Adrenal gland (tissue), 12 donors: Measurements from ENCODE around the gene TMEM129. TPM values are rescaled to one million over a fixed set of nuclear protein-coding genes. Genes with fewer than 3 reads are reported as not detected.
A peak's percentile ranks its signal among the peaks of the same experiment; 100 is the strongest.

ENCODE experiments used
- DNase-seq, 7 donors: peaks; one replicate each; pipeline ENCODE4 v3.0.0-alpha.2; 2019 to 2020
- H3K27ac ChIP-seq, 5 donors: fragments of 200-600 bp; sonication (generic) in 4 of 5; 1 replicate in 3 of 5; 2 replicates in 2 of 5; pipeline versions ENCODE4 v1.5.1 to v1.8.0; 2016 to 2020; ENCODE audit warnings: mild to moderate bottlenecking in 1 of 5
- H3K27me3 ChIP-seq: fragments of 200-600 bp; 2 replicates; pipeline ENCODE4 v1.8.0; 2021
- H3K36me3 ChIP-seq, 2 donors: fragments of 200-600 bp; replicated peaks in 1 of 2; 1 replicate in 1 of 2; 2 replicates in 1 of 2; pipeline versions ENCODE4 v1.5.1 to v1.8.0; 2018 to 2022
- H3K4me1 ChIP-seq, 2 donors: fragments of 200-600 bp; replicated peaks in 1 of 2; 1 replicate in 1 of 2; 2 replicates in 1 of 2; pipeline versions ENCODE4 v1.5.1 to v1.8.0; 2018 to 2021
- H3K4me3 ChIP-seq, 4 donors: fragments of 200-600 bp; sonication (generic) in 3 of 4; one replicate each; pipeline ENCODE4 v1.5.1; 2016 to 2018
- H3K9me3 ChIP-seq, 3 donors: fragments of 200-600 bp; sonication (generic) in 1 of 3; replicated peaks in 1 of 3; 1 replicate in 2 of 3; 2 replicates in 1 of 3; pipeline versions ENCODE4 v1.5.1 to v1.8.0; 2016 to 2021
- POLR2A ChIP-seq, 2 donors: fragments of 450-650 bp; IDR thresholded peaks; one replicate each; pipeline ENCODE4 v1.6.1; 2017; ENCODE audit warnings: antibody characterized with exemption in 2 of 2, mild to moderate bottlenecking in 2 of 2, moderate library complexity in 1 of 2
- WGBS, 4 donors: extraction: QIAGEN DNeasy Blood & Tissue Kit in 2 of 4; methylation state at CpG; one replicate each; pipeline versions ENCODE4 v1.1.5 to v1.1.7; 2013 to 2017; 5-methylcytosine and 5-hydroxymethylcytosine counted together
- intact Hi-C, 2 donors: fragments of 100-400 bp; cut with DNase I; formaldehyde crosslinking; loops; one replicate each; pipeline versions ENCODE4 v1.14.1 to v1.15.0; 2022 to 2023
- polyA plus RNA-seq, 3 donors: library from polyadenylated mRNA; stranded (reverse); fragments of 200-250 nt in 2 of 3; fragments of 350-450 nt in 1 of 3; fragmentation: Illumina TruSeq in 1 of 3; extraction: RNeasy Lipid Tissue Mini Kit (QIAGEN cat#74804) in 1 of 3; gene quantifications; one replicate each; pipeline ENCODE4 v1.2.3, GENCODE V29; 2013 to 2014
- total RNA-seq, 9 donors: library from RNA; depleted of rRNA in 4 of 9; stranded (reverse); fragments of >200 nt in 4 of 9; fragments of 120-200 nt in 1 of 9; fragmentation: NEBNext Ultra II Directional in 1 of 9; extraction: Animal tissue kit (Norgen Biotek cat#: 25700) in 1 of 9; gene quantifications; one replicate each; pipeline versions ENCODE4 v1.1.0 to v1.2.4, GENCODE V29; 2013 to 2023
- TF ChIP-seq, protein P1 (sequence below), 6 experiments: fragments of 450-650 bp in 4 of 6; fragments of 200-600 bp in 2 of 6; sonication (generic) in 1 of 6; IDR thresholded peaks; 1 replicate in 5 of 6; 2 replicates in 1 of 6; pipeline versions ENCODE4 v1.5.1 to v1.8.0; 2016 to 2021; ENCODE audit warnings: antibody characterized with exemption in 6 of 6, mild to moderate bottlenecking in 2 of 6, moderate library complexity in 1 of 6
- donor health status: healthy with polysubstance abuse.
- donor health status: Bipolar disorder and iron deficiency.
- donor health status: DM: yes; HTN: yes; CAD: no.
- donor health status: DM: no; HTN: no; CAD: no.
- donor health status: DM: no; HTN: no; CAD: no.
- donor health status: DM: yes; HTN: yes; CAD: no.

Gene TMEM129
- total and polyA plus RNA-seq, 12 donors, result 14.9 to 119 (median 50.5) TPM

GRCh38 chr4:1766106-1767060 lies 45.3 kb upstream of the TMEM129 start:
- no peaks in the 10 kb centered on the region for H3K36me3 ChIP-seq

DNA sequence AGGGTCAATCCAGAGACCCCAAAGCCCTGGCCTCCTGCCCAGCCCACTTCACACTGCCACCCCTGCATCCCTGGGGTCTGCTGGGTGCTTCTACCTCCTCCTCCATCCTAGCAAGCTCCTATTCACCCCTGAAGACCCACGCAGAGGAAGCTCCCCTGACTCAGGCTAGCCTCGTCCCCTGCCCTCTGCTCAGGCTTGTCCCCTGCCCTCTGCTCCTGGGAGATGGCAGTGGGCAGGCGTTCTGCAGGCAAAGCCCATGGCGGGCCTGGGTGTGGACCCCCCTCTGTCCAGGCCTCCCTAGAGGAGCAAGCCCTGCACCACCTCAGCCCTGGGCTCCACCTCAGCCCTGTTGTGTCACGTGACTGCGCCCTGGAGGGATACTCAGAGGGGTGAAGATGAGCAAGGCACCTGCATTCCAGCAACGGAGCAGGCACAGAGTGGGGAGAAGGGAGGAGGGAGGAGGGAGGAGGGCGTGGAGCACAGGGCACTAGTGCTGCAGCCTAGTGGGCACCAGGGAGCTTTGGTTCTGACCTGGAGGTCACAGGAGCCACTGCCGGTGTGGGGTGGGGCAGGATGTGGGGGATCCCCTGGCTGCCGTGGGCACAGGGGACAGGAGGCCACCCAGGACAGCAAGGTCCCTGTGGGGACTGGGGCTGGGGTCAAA lies 44.4 kb upstream of the TMEM129 start:
- 64 to 79% (median 73%) methylated on average over 5 to 10 of the region's 10 CpGs for WGBS, 4 donors
- Histone ChIP-seq H3K36me3 (no peaks in the 10 kb centered on the region), H3K4me1 (peaks cover 18 to 21% of the 10 kb centered on the region in 2 donors), H3K27me3 (no peaks in the 10 kb centered on the region), H3K9me3 (no peaks in the 10 kb centered on the region), H3K4me3 (no peak overlapping the region), H3K27ac (peak overlapping the region in 1 of 5 donors; percentile 45)
- DNase-seq, result no peak
- intact Hi-C loops, result no loop called here
- TF ChIP-seq POLR2A (IDR thresholded peaks at IDR 0.05), result no peak
- TF ChIP-seq, protein P1, sequence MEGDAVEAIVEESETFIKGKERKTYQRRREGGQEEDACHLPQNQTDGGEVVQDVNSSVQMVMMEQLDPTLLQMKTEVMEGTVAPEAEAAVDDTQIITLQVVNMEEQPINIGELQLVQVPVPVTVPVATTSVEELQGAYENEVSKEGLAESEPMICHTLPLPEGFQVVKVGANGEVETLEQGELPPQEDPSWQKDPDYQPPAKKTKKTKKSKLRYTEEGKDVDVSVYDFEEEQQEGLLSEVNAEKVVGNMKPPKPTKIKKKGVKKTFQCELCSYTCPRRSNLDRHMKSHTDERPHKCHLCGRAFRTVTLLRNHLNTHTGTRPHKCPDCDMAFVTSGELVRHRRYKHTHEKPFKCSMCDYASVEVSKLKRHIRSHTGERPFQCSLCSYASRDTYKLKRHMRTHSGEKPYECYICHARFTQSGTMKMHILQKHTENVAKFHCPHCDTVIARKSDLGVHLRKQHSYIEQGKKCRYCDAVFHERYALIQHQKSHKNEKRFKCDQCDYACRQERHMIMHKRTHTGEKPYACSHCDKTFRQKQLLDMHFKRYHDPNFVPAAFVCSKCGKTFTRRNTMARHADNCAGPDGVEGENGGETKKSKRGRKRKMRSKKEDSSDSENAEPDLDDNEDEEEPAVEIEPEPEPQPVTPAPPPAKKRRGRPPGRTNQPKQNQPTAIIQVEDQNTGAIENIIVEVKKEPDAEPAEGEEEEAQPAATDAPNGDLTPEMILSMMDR (IDR thresholded peaks at IDR 0.05), result no peak

More at GRCh38 chr4:1766106-1767060, 45.3 kb upstream of the TMEM129 start:
- WGBS, 4 donors, result 39 to 60% (median 46%) methylated on average over 9 to 41 of the region's 41 CpGs
- Histone ChIP-seq H3K4me3 (peak overlapping the region in 1 of 4 donors; percentile 59), H3K4me1 (peaks cover 18 to 21% of the 10 kb centered on the region in 2 donors), H3K27me3 (no peaks in the 10 kb centered on the region), H3K27ac (peak overlapping the region in 1 of 5 donors; percentile 45), H3K9me3 (no peaks in the 10 kb centered on the region)
- TF ChIP-seq POLR2A (IDR thresholded peaks at IDR 0.05), result no peak
- TF ChIP-seq, protein P1 (IDR thresholded peaks at IDR 0.05), result no peak
- DNase-seq, result peak; percentile 43 to 86 (median 79)
- intact Hi-C loops, result no loop called here

DNA sequence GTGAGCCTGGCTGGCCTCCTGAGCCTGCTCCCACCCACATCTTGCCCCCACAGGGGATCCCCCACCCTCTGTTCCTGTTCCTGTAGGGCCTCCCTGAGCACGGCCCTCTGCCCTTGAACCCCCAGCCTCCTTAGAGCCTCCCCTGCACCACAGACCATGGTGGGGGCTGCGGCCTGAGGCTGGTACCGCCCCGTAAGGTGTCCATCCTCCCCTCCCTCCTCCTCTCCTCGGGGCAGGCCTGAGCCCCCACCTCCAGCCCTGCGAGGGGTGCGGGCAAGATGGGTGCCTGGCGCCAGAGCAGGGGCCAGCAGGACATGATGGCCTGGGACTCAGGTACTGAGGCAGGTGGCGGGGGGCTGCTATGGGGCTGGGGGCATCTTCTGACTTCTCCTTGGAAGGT lies 43.5 kb upstream of the TMEM129 start:
- TF ChIP-seq, protein P1 (IDR thresholded peaks at IDR 0.05), result no peak
- TF ChIP-seq POLR2A (IDR thresholded peaks at IDR 0.05), result no peak
- DNase-seq, result no peak
- Histone ChIP-seq H3K9me3 (no peaks in the 10 kb centered on the region), H3K27ac (no peak overlapping the region), H3K36me3 (no peaks in the 10 kb centered on the region), H3K27me3 (no peaks in the 10 kb centered on the region), H3K4me1 (peaks cover 18 to 21% of the 10 kb centered on the region in 2 donors), H3K4me3 (no peak overlapping the region)
- intact Hi-C loops, result no loop called here
- 70 to 89% (median 84%) methylated on average over 2 to 9 of the region's 9 CpGs; no CpG with 5 or more reads in 1 of the 4 donors for WGBS, 4 donors

GRCh38 chr4:1763550-1764080 lies 42.5 kb upstream of the TMEM129 start:
- intact Hi-C loops, result no loop called here
- H3K27me3 ChIP-seq, result no peaks in the 10 kb centered on the region
- H3K36me3 ChIP-seq, result no peaks in the 10 kb centered on the region
- no peak overlapping the region for H3K27ac ChIP-seq
- H3K4me3 ChIP-seq, result peak overlapping the region in 1 of 4 donors; percentile 17
- no peak for TF ChIP-seq POLR2A (IDR thresholded peaks at IDR 0.05)
- TF ChIP-seq, protein P1 (IDR thresholded peaks at IDR 0.05), result peak in 2 of 6 experiments; percentile 11 to 28
- 0 to 14% (median 11%) methylated on average over 4 to 36 of the region's 36 CpGs; no CpG with 5 or more reads in 1 of the 4 donors for WGBS, 4 donors
- peak in 6 of 7 donors; percentile 56 to 71 (median 60) for DNase-seq
- peaks cover 18 to 21% of the 10 kb centered on the region in 2 donors for H3K4me1 ChIP-seq
- H3K9me3 ChIP-seq, result no peaks in the 10 kb centered on the region
